Activated T-cell treated with anti-CD3 and anti-CD28 coated beads for 24 hours (primary cell): Measurements from ENCODE around the gene CLSTN2.

Experiments
- DNase-seq: peaks from one replicate; pipeline ENCODE4 v3.0.0-alpha.2; 2020; ENCODE audit warnings: low read depth

The CLSTN2 gene

GRCh38 chr3:140455521-140456214 is 520.7 kb downstream of the CLSTN2 start:
- no peak for DNase-seq

- no peak for DNase-seq
These were observed 522.0 kb downstream of the CLSTN2 start for GRCh38 chr3:140456974-140457373.

GRCh38 chr3:140459462-140459861 is 524.5 kb downstream of the CLSTN2 start:
- no peak for DNase-seq

- no peak for DNase-seq
These were observed 526.3 kb downstream of the CLSTN2 start for GRCh38 chr3:140461250-140461649.

GRCh38 chr3:140463355-140463754 is 528.4 kb downstream of the CLSTN2 start:
- no peak for DNase-seq

GRCh38 chr3:140465988-140466387 is 531.0 kb downstream of the CLSTN2 start:
- DNase-seq: no peak

GRCh38 chr3:140466535-140466934 is 531.5 kb downstream of the CLSTN2 start:
- DNase-seq: no peak

- no peak for DNase-seq
These were observed 532.2 kb downstream of the CLSTN2 start for GRCh38 chr3:140467104-140467577.

- DNase-seq: no peak
These were observed 532.9 kb downstream of the CLSTN2 start for GRCh38 chr3:140467796-140468315.

GRCh38 chr3:140468407-140468806 is 533.4 kb downstream of the CLSTN2 start:
- no peak for DNase-seq

GRCh38 chr3:140469491-140469890 is 534.5 kb downstream of the CLSTN2 start:
- DNase-seq: no peak

- no peak for DNase-seq
These were observed 535.2 kb downstream of the CLSTN2 start for GRCh38 chr3:140470211-140470610.

- no peak for DNase-seq
These were observed 536.0 kb downstream of the CLSTN2 start for GRCh38 chr3:140470962-140471361.

GRCh38 chr3:140472306-140473020 is 537.5 kb downstream of the CLSTN2 start:
- no peak for DNase-seq

- no peak for DNase-seq
These were observed 552.6 kb downstream of the CLSTN2 start for GRCh38 chr3:140487566-140487965.

GRCh38 chr3:140493271-140493670 is 558.3 kb downstream of the CLSTN2 start:
- DNase-seq: no peak

- DNase-seq: no peak
These were observed 560.0 kb downstream of the CLSTN2 start for GRCh38 chr3:140494970-140495369.

- no peak for DNase-seq
These were observed 562.3 kb downstream of the CLSTN2 start for GRCh38 chr3:140497331-140497730.

GRCh38 chr3:140499114-140499757 is 564.3 kb downstream of the CLSTN2 start:
- DNase-seq: no peak

- no peak for DNase-seq
These were observed 565.5 kb downstream of the CLSTN2 start for GRCh38 chr3:140500473-140500872.

- DNase-seq: no peak
These were observed 566.2 kb downstream of the CLSTN2 start for GRCh38 chr3:140501061-140501769.

GRCh38 chr3:140501770-140502364 is 566.9 kb downstream of the CLSTN2 start:
- no peak for DNase-seq
